ENCODE data around the gene MBD5.

The MBD5 gene

DNA sequence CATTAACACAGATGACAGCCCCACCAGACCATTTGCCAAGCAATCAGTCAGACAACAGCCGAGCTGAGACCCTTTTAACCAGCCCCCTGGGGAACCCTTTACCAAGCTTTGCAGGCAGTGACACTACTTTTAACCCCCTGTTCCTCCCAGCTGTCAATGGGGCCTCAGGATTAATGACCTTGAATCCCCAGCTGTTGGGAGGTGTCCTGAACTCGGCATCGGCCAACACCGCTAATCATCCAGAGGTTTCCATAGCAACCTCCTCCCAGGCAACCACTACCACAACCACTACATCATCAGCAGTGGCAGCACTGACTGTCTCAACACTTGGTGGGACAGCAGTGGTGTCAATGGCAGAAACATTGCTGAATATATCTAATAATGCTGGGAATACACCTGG is 462.8 kb downstream of the MBD5 start:
- Histone ChIP-seq H3K27me3 (ENCODE audit: control insufficient read depth, insufficient read depth, low read length) (no peaks in the 10 kb centered on the region), H3K27ac (ENCODE audit: low read length) (no peak overlapping the region), H3K9me3 (ENCODE audit: control insufficient read depth, low read depth, low read length) (no peaks in the 10 kb centered on the region), H3K9ac (ENCODE audit: low read length) (no peak overlapping the region), H3K4me1 (ENCODE audit: control insufficient read depth, low read depth, low read length) (no peaks in the 10 kb centered on the region), H3K36me3 (ENCODE audit: control insufficient read depth, low read depth, low read length) (no peaks in the 10 kb centered on the region), H3K4me3 (ENCODE audit: low read length) (no peak overlapping the region)

DNA sequence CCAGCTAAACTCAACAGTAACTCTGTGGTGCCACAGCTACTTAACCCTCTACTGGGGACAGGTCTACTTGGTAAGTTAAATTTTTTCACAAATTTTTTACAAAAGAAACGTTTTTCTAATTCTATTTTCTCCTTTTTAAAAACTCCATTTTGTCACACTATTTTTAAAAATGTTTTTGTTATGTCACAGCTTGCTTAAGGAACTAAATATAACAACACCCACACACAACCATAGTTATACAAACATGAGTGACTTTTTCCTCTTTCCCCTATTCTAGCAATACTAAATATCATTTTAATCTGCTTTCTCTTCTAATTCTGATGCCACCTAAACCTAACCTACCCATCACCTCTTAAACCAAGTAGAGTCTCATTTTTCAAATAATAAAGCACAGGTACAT is 463.2 kb downstream of the MBD5 start:
- no peak overlapping the region for H3K9ac ChIP-seq (ENCODE audit: low read length)
- no peak overlapping the region for H3K4me3 ChIP-seq (ENCODE audit: low read length)
- no peak overlapping the region for H3K27ac ChIP-seq (ENCODE audit: low read length)
- no peaks in the 10 kb centered on the region for H3K4me1 ChIP-seq (ENCODE audit: control insufficient read depth, low read depth, low read length)
- H3K9me3 ChIP-seq (ENCODE audit: control insufficient read depth, low read depth, low read length): no peaks in the 10 kb centered on the region
- no peaks in the 10 kb centered on the region for H3K27me3 ChIP-seq (ENCODE audit: control insufficient read depth, insufficient read depth, low read length)
- H3K36me3 ChIP-seq (ENCODE audit: control insufficient read depth, low read depth, low read length): no peaks in the 10 kb centered on the region

DNA sequence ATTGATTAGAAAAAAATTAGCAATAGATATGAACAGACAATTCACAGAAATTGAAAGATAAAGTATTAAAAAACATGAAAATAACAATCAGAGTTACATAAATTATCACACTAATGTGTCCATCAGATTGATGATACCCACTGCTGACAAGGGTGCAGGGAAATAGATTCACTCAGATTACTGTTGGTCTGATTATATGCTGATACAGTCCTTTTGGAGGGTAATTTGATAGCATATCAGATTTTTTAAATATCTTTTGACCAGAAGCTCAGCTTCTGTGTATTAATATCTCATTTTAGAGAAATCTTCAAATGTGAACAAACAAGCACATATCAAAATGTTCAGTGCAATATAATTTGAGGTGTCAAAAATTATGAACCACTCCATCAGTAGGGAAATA is 465.8 kb downstream of the MBD5 start:
- Histone ChIP-seq H3K27me3 (ENCODE audit: control insufficient read depth, insufficient read depth, low read length) (no peaks in the 10 kb centered on the region), H3K27ac (ENCODE audit: low read length) (no peak overlapping the region), H3K4me1 (ENCODE audit: control insufficient read depth, low read depth, low read length) (no peaks in the 10 kb centered on the region), H3K9ac (ENCODE audit: low read length) (no peak overlapping the region), H3K4me3 (ENCODE audit: low read length) (no peak overlapping the region), H3K36me3 (ENCODE audit: control insufficient read depth, low read depth, low read length) (no peaks in the 10 kb centered on the region), H3K9me3 (ENCODE audit: control insufficient read depth, low read depth, low read length) (no peaks in the 10 kb centered on the region)

DNA sequence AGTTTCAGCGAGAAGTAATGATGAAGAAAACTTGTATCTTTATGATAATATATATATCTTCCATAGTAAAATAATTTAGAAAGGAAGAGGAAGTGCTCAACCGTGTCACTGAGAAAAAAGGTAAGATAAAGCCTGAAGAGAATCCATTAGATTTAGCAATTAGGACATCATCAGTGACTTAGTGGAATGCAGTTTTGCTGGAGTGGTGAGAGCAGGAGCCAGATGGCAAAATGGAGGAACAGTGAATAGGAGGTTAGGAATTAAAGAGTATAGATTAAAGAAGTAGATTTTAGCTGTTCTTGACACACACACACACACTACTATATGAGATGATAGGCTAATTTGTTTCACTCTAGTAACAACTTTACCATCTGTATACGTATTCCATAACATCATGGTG is 466.5 kb downstream of the MBD5 start:
- Histone ChIP-seq H3K9ac (ENCODE audit: low read length) (no peak overlapping the region), H3K9me3 (ENCODE audit: control insufficient read depth, low read depth, low read length) (no peaks in the 10 kb centered on the region), H3K4me1 (ENCODE audit: control insufficient read depth, low read depth, low read length) (no peaks in the 10 kb centered on the region), H3K4me3 (ENCODE audit: low read length) (no peak overlapping the region), H3K27me3 (ENCODE audit: control insufficient read depth, insufficient read depth, low read length) (no peaks in the 10 kb centered on the region), H3K36me3 (ENCODE audit: control insufficient read depth, low read depth, low read length) (no peaks in the 10 kb centered on the region), H3K27ac (ENCODE audit: low read length) (no peak overlapping the region)

DNA sequence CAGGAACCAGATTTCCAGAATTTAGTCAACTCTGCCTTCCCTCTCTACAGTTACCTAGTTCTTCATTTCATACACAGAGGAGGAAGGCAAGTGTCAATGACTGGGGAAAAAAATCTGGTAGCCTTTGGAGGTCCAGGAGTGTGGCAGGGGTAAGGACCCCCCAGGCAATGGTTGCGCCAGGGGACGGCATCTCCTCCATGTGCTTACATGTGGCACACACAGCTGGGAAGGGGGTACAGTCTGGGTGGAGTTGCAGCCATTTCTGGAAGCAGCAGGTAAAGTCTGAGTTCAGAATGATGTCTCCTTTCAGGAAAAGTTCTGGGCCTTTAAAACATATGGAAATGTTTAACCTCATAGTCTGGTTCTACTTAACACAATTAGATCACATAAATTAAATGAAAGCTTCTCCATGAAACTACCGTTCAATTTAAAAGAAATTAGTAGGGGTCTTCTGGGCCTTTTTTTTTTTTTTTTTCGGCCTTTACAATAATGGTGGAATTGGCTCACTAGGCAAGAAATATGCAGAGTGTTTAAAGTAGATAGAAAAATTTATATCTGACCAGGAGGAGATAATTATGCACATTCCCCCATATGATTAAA is 470.0 kb downstream of the MBD5 start:
- H3K36me3 ChIP-seq (ENCODE audit: control insufficient read depth, low read depth, low read length): no peaks in the 10 kb centered on the region
- H3K27ac ChIP-seq (ENCODE audit: low read length): no peak overlapping the region
- H3K4me3 ChIP-seq (ENCODE audit: low read length): no peak overlapping the region
- no peaks in the 10 kb centered on the region for H3K4me1 ChIP-seq (ENCODE audit: control insufficient read depth, low read depth, low read length)
- H3K9me3 ChIP-seq (ENCODE audit: control insufficient read depth, low read depth, low read length): no peaks in the 10 kb centered on the region
- H3K9ac ChIP-seq (ENCODE audit: low read length): no peak overlapping the region
- H3K27me3 ChIP-seq (ENCODE audit: control insufficient read depth, insufficient read depth, low read length): no peaks in the 10 kb centered on the region

DNA sequence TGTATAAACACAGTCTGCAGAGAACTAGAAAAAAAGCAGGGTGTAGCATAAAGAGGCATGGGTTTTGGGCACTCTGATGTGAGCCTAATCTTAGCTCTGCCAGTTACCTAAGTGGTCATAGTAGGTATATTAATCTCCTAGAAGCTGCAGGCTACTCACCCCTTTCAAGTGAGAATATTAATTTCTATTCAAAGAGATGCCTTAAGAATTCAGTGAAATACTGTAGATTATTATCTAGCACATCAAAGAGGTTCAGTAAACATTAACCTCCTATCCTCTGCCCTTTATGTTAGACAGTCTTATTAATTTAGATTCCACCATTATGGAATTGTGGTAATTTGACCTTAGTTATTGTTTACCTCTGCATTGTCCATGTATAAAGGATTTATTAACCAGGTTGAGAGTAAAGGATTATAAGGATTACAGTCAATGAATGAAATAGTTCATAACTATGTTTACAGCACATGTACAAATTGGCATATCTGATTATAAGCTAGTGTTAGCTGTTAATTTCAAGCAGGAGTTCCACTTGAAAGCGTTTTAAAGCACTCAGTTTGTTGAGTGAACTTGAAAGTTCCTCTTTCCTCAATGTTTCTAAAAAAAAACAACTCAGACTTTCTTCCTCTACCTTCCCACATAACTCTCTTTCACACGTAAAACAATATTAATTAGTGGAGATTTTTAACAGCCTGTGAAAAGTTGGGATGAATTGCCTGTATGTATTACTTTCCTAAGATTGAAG is 473.1 kb downstream of the MBD5 start:
- Histone ChIP-seq H3K4me3 (ENCODE audit: low read length) (no peak overlapping the region), H3K9ac (ENCODE audit: low read length) (no peak overlapping the region), H3K9me3 (ENCODE audit: control insufficient read depth, low read depth, low read length) (no peaks in the 10 kb centered on the region), H3K27me3 (ENCODE audit: control insufficient read depth, insufficient read depth, low read length) (no peaks in the 10 kb centered on the region), H3K4me1 (ENCODE audit: control insufficient read depth, low read depth, low read length) (no peaks in the 10 kb centered on the region), H3K27ac (ENCODE audit: low read length) (no peak overlapping the region), H3K36me3 (ENCODE audit: control insufficient read depth, low read depth, low read length) (no peaks in the 10 kb centered on the region)

DNA sequence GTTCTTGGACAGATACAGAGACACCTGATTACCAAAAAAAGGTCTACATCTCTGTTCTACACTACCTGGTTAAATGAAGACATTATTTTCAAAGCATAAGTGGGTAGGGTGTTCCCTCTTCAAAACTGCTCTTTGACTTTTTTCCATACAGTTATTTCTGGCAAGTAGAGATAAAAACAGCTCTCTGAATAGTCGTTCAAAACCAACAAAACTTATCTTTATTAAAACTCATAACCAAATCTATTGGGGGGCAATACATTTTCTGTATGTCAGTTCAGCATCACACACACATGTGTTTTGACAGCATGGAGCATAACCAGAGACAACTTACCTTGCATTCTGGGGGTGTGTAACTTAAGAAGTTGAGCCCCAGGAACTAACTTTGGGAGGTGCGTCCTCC is 474.7 kb downstream of the MBD5 start:
- Histone ChIP-seq H3K9me3 (ENCODE audit: control insufficient read depth, low read depth, low read length) (no peaks in the 10 kb centered on the region), H3K27me3 (ENCODE audit: control insufficient read depth, insufficient read depth, low read length) (no peaks in the 10 kb centered on the region), H3K27ac (ENCODE audit: low read length) (no peak overlapping the region), H3K4me3 (ENCODE audit: low read length) (no peak overlapping the region), H3K9ac (ENCODE audit: low read length) (no peak overlapping the region), H3K36me3 (ENCODE audit: control insufficient read depth, low read depth, low read length) (no peaks in the 10 kb centered on the region), H3K4me1 (ENCODE audit: control insufficient read depth, low read depth, low read length) (no peaks in the 10 kb centered on the region)

DNA sequence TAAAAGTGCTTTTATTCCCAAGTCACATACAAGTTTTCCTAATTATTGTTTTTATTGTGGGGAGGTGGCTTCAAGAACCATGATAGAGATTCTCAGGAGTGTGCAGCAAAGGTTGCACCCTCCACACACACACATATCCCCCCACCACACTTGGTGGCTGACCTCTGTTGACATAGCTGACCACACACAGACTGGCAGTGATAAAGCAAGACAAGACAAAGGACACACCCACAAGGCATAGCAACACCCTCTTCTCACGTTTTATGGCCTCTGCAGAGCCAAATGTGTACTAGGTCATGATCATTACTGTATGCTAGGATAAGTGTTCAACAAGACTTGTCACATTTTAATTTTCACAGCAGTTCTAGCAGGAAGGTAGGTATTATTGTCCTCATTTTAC is 480.7 kb downstream of the MBD5 start:
- H3K27me3 ChIP-seq (ENCODE audit: control insufficient read depth, insufficient read depth, low read length): no peaks in the 10 kb centered on the region
- no peak overlapping the region for H3K9ac ChIP-seq (ENCODE audit: low read length)
- no peak overlapping the region for H3K4me3 ChIP-seq (ENCODE audit: low read length)
- H3K36me3 ChIP-seq (ENCODE audit: control insufficient read depth, low read depth, low read length): no peaks in the 10 kb centered on the region
- H3K9me3 ChIP-seq (ENCODE audit: control insufficient read depth, low read depth, low read length): no peaks in the 10 kb centered on the region
- no peak overlapping the region for H3K27ac ChIP-seq (ENCODE audit: low read length)
- peaks cover 3% of the 10 kb centered on the region for H3K4me1 ChIP-seq (ENCODE audit: control insufficient read depth, low read depth, low read length)

DNA sequence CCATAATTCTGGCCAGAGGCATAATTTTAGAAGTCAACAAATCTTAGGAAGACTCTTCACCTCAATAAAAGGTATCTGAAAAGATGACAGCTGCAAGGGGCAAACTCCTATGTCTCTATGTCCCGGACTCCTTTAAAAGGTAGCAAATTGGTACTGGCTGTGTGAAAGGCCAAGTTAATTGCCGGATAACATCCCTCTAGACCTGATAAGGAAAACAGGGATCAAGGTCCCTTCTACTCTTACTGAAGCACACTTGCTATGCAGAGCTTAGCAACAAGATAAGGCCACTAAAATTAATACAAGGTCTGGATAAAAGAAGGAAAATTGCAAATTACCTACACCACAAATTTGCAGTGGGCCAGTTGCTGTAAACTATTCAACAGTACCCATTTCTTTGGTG is 482.6 kb downstream of the MBD5 start:
- H3K4me3 ChIP-seq (ENCODE audit: low read length): no peak overlapping the region
- H3K4me1 ChIP-seq (ENCODE audit: control insufficient read depth, low read depth, low read length): peaks cover 8% of the 10 kb centered on the region
- no peaks in the 10 kb centered on the region for H3K36me3 ChIP-seq (ENCODE audit: control insufficient read depth, low read depth, low read length)
- H3K9ac ChIP-seq (ENCODE audit: low read length): no peak overlapping the region
- H3K9me3 ChIP-seq (ENCODE audit: control insufficient read depth, low read depth, low read length): no peaks in the 10 kb centered on the region
- no peaks in the 10 kb centered on the region for H3K27me3 ChIP-seq (ENCODE audit: control insufficient read depth, insufficient read depth, low read length)
- no peak overlapping the region for H3K27ac ChIP-seq (ENCODE audit: low read length)

DNA sequence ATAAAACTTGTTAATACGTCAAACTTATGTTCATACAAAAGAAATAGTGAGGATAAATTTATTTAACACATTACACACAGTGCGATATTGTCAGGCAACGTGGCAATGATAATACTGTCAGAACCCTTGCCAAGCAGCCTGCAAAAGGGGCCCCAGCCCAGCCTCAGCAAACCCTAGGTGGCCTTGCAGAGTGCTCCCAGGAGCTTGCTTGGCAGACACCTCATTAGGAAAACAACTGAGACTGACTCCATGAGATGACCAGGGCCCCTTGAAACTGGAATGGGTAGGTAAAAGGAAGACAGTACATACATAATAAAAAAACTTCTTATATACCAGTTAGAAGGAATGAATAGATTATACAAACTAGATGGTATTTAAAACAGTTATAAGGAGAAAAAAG is 487.1 kb downstream of the MBD5 start:
- H3K4me1 ChIP-seq (ENCODE audit: control insufficient read depth, low read depth, low read length): peaks cover 14% of the 10 kb centered on the region
- H3K4me3 ChIP-seq (ENCODE audit: low read length): no peak overlapping the region

DNA sequence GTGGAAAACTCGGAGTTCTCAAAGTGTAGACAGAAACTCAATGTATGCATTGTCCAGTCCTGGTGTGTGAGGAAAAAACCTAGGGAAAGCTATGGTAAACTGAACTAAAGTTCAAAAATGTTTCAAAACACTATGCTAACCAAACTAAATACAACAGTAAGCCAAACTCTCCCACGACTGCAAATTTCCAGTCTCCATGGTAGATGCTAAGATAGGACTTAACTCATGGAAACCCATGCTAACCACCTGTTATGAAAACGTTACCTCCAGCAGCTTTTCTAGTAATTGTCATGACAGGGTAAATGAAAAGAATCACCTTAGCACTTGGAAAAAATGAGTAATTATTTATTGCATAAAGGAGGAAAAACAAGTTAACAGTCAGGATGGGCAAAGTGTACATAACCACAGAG is 488.0 kb downstream of the MBD5 start:
- H3K4me3 ChIP-seq (ENCODE audit: low read length): no peak overlapping the region
- H3K27me3 ChIP-seq (ENCODE audit: control insufficient read depth, insufficient read depth, low read length): no peaks in the 10 kb centered on the region
- no peaks in the 10 kb centered on the region for H3K36me3 ChIP-seq (ENCODE audit: control insufficient read depth, low read depth, low read length)
- H3K4me1 ChIP-seq (ENCODE audit: control insufficient read depth, low read depth, low read length): peaks cover 14% of the 10 kb centered on the region
- H3K27ac ChIP-seq (ENCODE audit: low read length): no peak overlapping the region
- no peaks in the 10 kb centered on the region for H3K9me3 ChIP-seq (ENCODE audit: control insufficient read depth, low read depth, low read length)
- H3K9ac ChIP-seq (ENCODE audit: low read length): no peak overlapping the region

More for the DNA sequence above, 487.1 kb downstream of the MBD5 start:
- no peaks in the 10 kb centered on the region for H3K36me3 ChIP-seq (ENCODE audit: control insufficient read depth, low read depth, low read length)
- H3K9ac ChIP-seq (ENCODE audit: low read length): no peak overlapping the region
- H3K27ac ChIP-seq (ENCODE audit: low read length): no peak overlapping the region
- H3K27me3 ChIP-seq (ENCODE audit: control insufficient read depth, insufficient read depth, low read length): no peaks in the 10 kb centered on the region
- H3K9me3 ChIP-seq (ENCODE audit: control insufficient read depth, low read depth, low read length): no peaks in the 10 kb centered on the region

DNA sequence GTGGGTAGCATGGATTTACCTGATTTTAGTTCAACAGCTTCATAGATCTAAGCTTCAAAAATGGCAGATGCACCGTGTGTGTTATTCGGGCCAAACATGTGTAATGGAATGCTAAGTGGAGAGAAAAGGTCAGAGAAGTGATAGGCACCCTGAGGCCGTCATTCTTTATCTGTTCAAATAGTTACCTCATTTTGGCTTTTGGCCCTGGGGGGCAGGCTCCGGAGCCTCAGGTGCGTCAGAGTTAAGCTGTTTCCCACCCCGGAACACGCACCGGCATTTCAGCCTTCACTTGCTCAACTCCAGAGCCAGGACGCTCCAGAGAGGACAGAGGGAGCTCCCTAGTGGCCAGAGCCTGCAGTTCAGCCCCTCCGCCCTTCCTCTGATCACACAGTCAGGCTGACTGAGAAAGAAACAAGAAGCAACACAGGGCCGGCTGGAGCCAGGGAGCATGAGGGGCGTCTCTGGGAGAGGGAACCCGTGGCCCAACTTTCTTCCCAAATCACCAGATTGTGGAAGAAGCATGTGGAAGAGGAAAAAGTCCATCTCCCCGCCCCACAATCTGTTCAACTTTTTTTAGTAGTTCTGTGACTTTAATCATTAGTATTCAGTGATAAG is 488.5 kb downstream of the MBD5 start:
- H3K9ac ChIP-seq (ENCODE audit: low read length): no peak overlapping the region
- no peak overlapping the region for H3K27ac ChIP-seq (ENCODE audit: low read length)

More for the DNA sequence above, 488.5 kb downstream of the MBD5 start:
- Histone ChIP-seq H3K4me1 (ENCODE audit: control insufficient read depth, low read depth, low read length) (peaks cover 14% of the 10 kb centered on the region), H3K4me3 (ENCODE audit: low read length) (no peak overlapping the region), H3K36me3 (ENCODE audit: control insufficient read depth, low read depth, low read length) (no peaks in the 10 kb centered on the region), H3K27me3 (ENCODE audit: control insufficient read depth, insufficient read depth, low read length) (no peaks in the 10 kb centered on the region), H3K9me3 (ENCODE audit: control insufficient read depth, low read depth, low read length) (no peaks in the 10 kb centered on the region)
